Activated T-helper 1 cell treated with anti-CD3 and anti-CD28 coated beads, Interleukin-12 subunit alpha, Interleukin-12 subunit beta, Interleukin-2, Interleukin-4 antibody, amounts not matched to agents 30 ng/mL and 10 ng/mL and 1 ng/mL, durations not matched to agents 14 hours and 24 hours and 36 hours (primary cell): ENCODE results near the gene EPHX1. TPM values are rescaled to one million over a fixed set of nuclear protein-coding genes. Genes with fewer than 3 reads are reported as not detected.
"Not testable (repeated sequence)": the region's sequence is repeated elsewhere in the genome, so short reads cannot be mapped to it uniquely, and the experiment has no call there.

ENCODE experiments used
- DNase-seq: peaks from one replicate; pipeline ENCODE4 v3.0.0; 2021; ENCODE audit warnings: low spot score
- H3K27ac Mint-ChIP-seq: one replicate; pipeline ENCODE4 v1.8.0; 2021; ENCODE audit warnings: mild to moderate bottlenecking, mixed read lengths
- H3K27me3 Mint-ChIP-seq: one replicate; pipeline ENCODE4 v1.8.0; 2022; ENCODE audit warnings: mild to moderate bottlenecking, moderate library complexity, mixed read lengths; ENCODE audit not compliant: insufficient read depth
- H3K36me3 Mint-ChIP-seq: one replicate; pipeline ENCODE4 v1.8.0; 2021; ENCODE audit warnings: low read depth, mixed read lengths
- H3K4me1 Mint-ChIP-seq: one replicate; pipeline ENCODE4 v1.8.0; 2021; ENCODE audit warnings: low read depth, mixed read lengths
- H3K4me3 Mint-ChIP-seq: one replicate; pipeline ENCODE4 v1.8.0; 2021; ENCODE audit warnings: mild to moderate bottlenecking, moderate library complexity, mixed read lengths
- H3K9me3 Mint-ChIP-seq: one replicate; pipeline ENCODE4 v1.8.0; 2021; ENCODE audit warnings: mixed read lengths
- intact Hi-C: fragments of 100-400 bp; cut with micrococcal nuclease; formaldehyde crosslinking; loops from one replicate; pipeline ENCODE4 v1.15.1; 2024
- total RNA-seq: library from RNA; stranded (reverse); gene quantifications from 2 replicates; pipeline ENCODE4 v1.2.3, GENCODE V29; 2022

Gene EPHX1
- total RNA-seq, 1 donor from 2014 or later = 1.6 TPM

GRCh38 chr1:225780630-225781029, 29.3 kb upstream of the EPHX1 start:
- Mint-ChIP-seq H3K4me1 (peaks cover 38% of the 10 kb centered on the region), H3K9me3 (no peaks in the 10 kb centered on the region), H3K4me3 (peak overlapping the region; percentile 64), H3K27me3 (no peaks in the 10 kb centered on the region), H3K36me3 (peaks cover 24% of the 10 kb centered on the region), H3K27ac (peak overlapping the region; percentile 19)
- no peak for DNase-seq
- intact Hi-C loops = loop anchor here (10.0 kb wide), 1 partner anchor 1346 kb away; the partner anchor contains the start of gene WDR26

GRCh38 chr1:225789142-225789541, 20.8 kb upstream of the EPHX1 start:
- not testable (repeated sequence) for H3K4me1 Mint-ChIP-seq, H3K4me3 Mint-ChIP-seq, H3K27me3 Mint-ChIP-seq, H3K27ac Mint-ChIP-seq, H3K9me3 Mint-ChIP-seq, DNase-seq
- peaks cover 46% of the 10 kb centered on the region for H3K36me3 Mint-ChIP-seq
- intact Hi-C loops = loop anchor here (10.0 kb wide), 1 partner anchor 1354 kb away; the partner anchor contains the start of gene WDR26

- Mint-ChIP-seq H3K27ac (no peak overlapping the region), H3K4me1 (no peaks in the 10 kb centered on the region), H3K36me3 (peaks cover 28% of the 10 kb centered on the region), H3K4me3 (no peak overlapping the region), H3K9me3 (no peaks in the 10 kb centered on the region), H3K27me3 (no peaks in the 10 kb centered on the region)
- no peak for DNase-seq
- intact Hi-C loops = no loop called here
Measured at GRCh38 chr1:225794954-225795353, 15.0 kb upstream of the EPHX1 start.

GRCh38 chr1:225796097-225796496, 13.8 kb upstream of the EPHX1 start:
- not testable (repeated sequence) for H3K9me3 Mint-ChIP-seq, H3K27ac Mint-ChIP-seq

GRCh38 chr1:225801146-225801545, 8.8 kb upstream of the EPHX1 start:
- H3K27ac Mint-ChIP-seq, H3K27me3 Mint-ChIP-seq, DNase-seq, H3K4me3 Mint-ChIP-seq, H3K36me3 Mint-ChIP-seq, intact Hi-C loops, H3K9me3 Mint-ChIP-seq, H3K4me1 Mint-ChIP-seq: not testable (repeated sequence)

More at GRCh38 chr1:225796097-225796496, 13.8 kb upstream of the EPHX1 start:
- intact Hi-C loops, H3K27me3 Mint-ChIP-seq, H3K4me3 Mint-ChIP-seq, H3K4me1 Mint-ChIP-seq, DNase-seq: not testable (repeated sequence)
- peaks cover 22% of the 10 kb centered on the region for H3K36me3 Mint-ChIP-seq

- Mint-ChIP-seq H3K27me3 (peaks cover 19% of the 10 kb centered on the region), H3K4me3 (no peak overlapping the region), H3K27ac (no peak overlapping the region), H3K9me3 (no peaks in the 10 kb centered on the region), H3K4me1 (peaks cover 7% of the 10 kb centered on the region), H3K36me3 (no peaks in the 10 kb centered on the region)
- DNase-seq = no peak
- intact Hi-C loops = no loop called here
Measured at GRCh38 chr1:225806249-225806648, 3.7 kb upstream of the EPHX1 start.

GRCh38 chr1:225806736-225807135, 3.2 kb upstream of the EPHX1 start:
- H3K27ac Mint-ChIP-seq, intact Hi-C loops: not testable (repeated sequence)

GRCh38 chr1:225808136-225808535, 1.8 kb upstream of the EPHX1 start:
- peaks cover 7% of the 10 kb centered on the region for H3K4me1 Mint-ChIP-seq
- H3K36me3 Mint-ChIP-seq = no peaks in the 10 kb centered on the region
- H3K27ac Mint-ChIP-seq = no peak overlapping the region
- no peaks in the 10 kb centered on the region for H3K9me3 Mint-ChIP-seq
- H3K27me3 Mint-ChIP-seq = peaks cover 22% of the 10 kb centered on the region
- H3K4me3 Mint-ChIP-seq = no peak overlapping the region
- intact Hi-C loops = no loop called here
- DNase-seq = no peak

More at GRCh38 chr1:225806736-225807135, 3.2 kb upstream of the EPHX1 start:
- H3K9me3 Mint-ChIP-seq, H3K4me3 Mint-ChIP-seq, H3K4me1 Mint-ChIP-seq, H3K36me3 Mint-ChIP-seq, DNase-seq: not testable (repeated sequence)
- peaks cover 22% of the 10 kb centered on the region for H3K27me3 Mint-ChIP-seq

GRCh38 chr1:225810579-225811538, 935 bp downstream of the EPHX1 start:
- not testable (repeated sequence) for H3K36me3 Mint-ChIP-seq, H3K4me1 Mint-ChIP-seq, H3K9me3 Mint-ChIP-seq, DNase-seq, H3K27ac Mint-ChIP-seq
- intact Hi-C loops = loop anchor here (1.0 kb wide), 2 partner anchors 34 to 86 kb away; partner anchors contain the start of gene SRP9
- H3K27me3 Mint-ChIP-seq = peaks cover 22% of the 10 kb centered on the region
- peak overlapping the region; percentile 82 for H3K4me3 Mint-ChIP-seq

GRCh38 chr1:225811622-225812487, 1.9 kb downstream of the EPHX1 start:
- H3K9me3 Mint-ChIP-seq = no peaks in the 10 kb centered on the region
- no peak for DNase-seq
- peaks cover 7% of the 10 kb centered on the region for H3K4me1 Mint-ChIP-seq
- no peak overlapping the region for H3K4me3 Mint-ChIP-seq
- intact Hi-C loops = no loop called here
- H3K27ac Mint-ChIP-seq = no peak overlapping the region
- H3K27me3 Mint-ChIP-seq = peaks cover 22% of the 10 kb centered on the region
- no peaks in the 10 kb centered on the region for H3K36me3 Mint-ChIP-seq

- Mint-ChIP-seq H3K27me3 (peaks cover 22% of the 10 kb centered on the region), H3K4me1 (peaks cover 8% of the 10 kb centered on the region), H3K36me3 (no peaks in the 10 kb centered on the region), H3K9me3 (no peaks in the 10 kb centered on the region), H3K4me3 (no peak overlapping the region), H3K27ac (no peak overlapping the region)
- DNase-seq = no peak
- intact Hi-C loops = no loop called here
Measured at GRCh38 chr1:225812488-225813213, 2.7 kb downstream of the EPHX1 start.

GRCh38 chr1:225813214-225813964, 3.5 kb downstream of the EPHX1 start:
- Mint-ChIP-seq H3K36me3 (no peaks in the 10 kb centered on the region), H3K27me3 (peaks cover 22% of the 10 kb centered on the region), H3K9me3 (no peaks in the 10 kb centered on the region), H3K27ac (no peak overlapping the region), H3K4me1 (peaks cover 14% of the 10 kb centered on the region), H3K4me3 (no peak overlapping the region)
- intact Hi-C loops = no loop called here
- DNase-seq = no peak
